Activated T-cell treated with anti-CD3 and anti-CD28 coated beads, Interleukin-2, amount 50 U/mL, for 72 hours (primary cell): Measurements from ENCODE around the gene NFIB. TPM values are rescaled to one million over a fixed set of nuclear protein-coding genes. Genes with fewer than 3 reads are reported as not detected.

ENCODE experiments used
- ATAC-seq, 2 donors: fragments of 150-1000 bp; cut with Tn5 transposase; replicated peaks in 1 of 2; 2 replicates each; pipeline ENCODE4 v1.10.0; 2021; ENCODE audit warnings: moderate library complexity in 2 of 2, mild to moderate bottlenecking in 1 of 2
- DNase-seq, 2 donors: peaks; one replicate each; pipeline ENCODE4 v3.0.0; 2021 to 2022; ENCODE audit warnings: mixed read lengths in 1 of 2
- H3K27ac Mint-ChIP-seq: one replicate; pipeline ENCODE4 v1.8.0; 2022; ENCODE audit warnings: mild to moderate bottlenecking, moderate library complexity, mixed read lengths
- H3K27me3 Mint-ChIP-seq: one replicate; pipeline ENCODE4 v1.8.0; 2022; ENCODE audit warnings: low read depth, mixed read lengths
- H3K36me3 Mint-ChIP-seq, 2 donors: one replicate each; pipeline ENCODE4 v1.8.0; 2022; ENCODE audit warnings: mixed read lengths in 2 of 2, mild to moderate bottlenecking in 1 of 2; ENCODE audit not compliant: insufficient read depth in 2 of 2
- H3K4me1 Mint-ChIP-seq: one replicate; pipeline ENCODE4 v1.8.0; 2022; ENCODE audit warnings: low read depth, mixed read lengths
- H3K4me3 Mint-ChIP-seq, 2 donors: one replicate each; pipeline ENCODE4 v1.8.0; 2022; ENCODE audit warnings: mild to moderate bottlenecking in 2 of 2, mixed read lengths in 2 of 2, moderate library complexity in 2 of 2
- H3K9me3 Mint-ChIP-seq, 2 donors: one replicate each; pipeline ENCODE4 v1.8.0; 2022; ENCODE audit warnings: mixed read lengths in 2 of 2
- total RNA-seq, 2 donors: library from RNA; stranded (reverse); gene quantifications; one replicate each; pipeline ENCODE4 v1.2.3, GENCODE V29; 2022

NFIB gene
- total RNA-seq, 2 donors from 2014 or later: not detected

- Mint-ChIP-seq H3K4me3 (no peak overlapping the region), H3K27me3 (peaks cover 62% of the 10 kb centered on the region), H3K4me1 (no peaks in the 10 kb centered on the region), H3K36me3 (no peaks in the 10 kb centered on the region), H3K9me3 (no peaks in the 10 kb centered on the region), H3K27ac (no peak overlapping the region)
- ATAC-seq (no peak), DNase-seq (no peak)
These were observed 11.5 kb downstream of the NFIB start for GRCh38 chr9:14302405-14302804.

DNA sequence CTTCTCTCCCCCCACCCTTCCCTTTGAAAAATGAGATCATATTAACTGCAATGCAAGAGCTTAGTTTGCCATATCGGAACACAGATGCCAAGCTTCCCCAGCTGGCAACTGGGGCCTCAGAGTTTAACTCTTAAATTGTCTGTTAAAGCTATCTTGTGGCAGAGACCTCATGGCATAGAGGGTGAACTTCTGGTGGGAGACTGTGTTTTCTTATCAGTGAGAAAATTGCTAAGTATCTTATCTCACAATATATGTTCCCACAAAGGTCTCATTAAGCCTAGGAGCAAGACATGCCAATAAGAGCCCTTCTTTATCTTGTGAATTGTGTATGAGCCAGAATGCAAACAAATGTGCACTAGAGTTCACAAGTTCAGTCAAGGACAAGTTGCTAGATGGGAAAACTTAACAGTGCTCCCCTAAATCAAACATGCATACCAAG lies 12.3 kb downstream of the NFIB start:
- no peaks in the 10 kb centered on the region for H3K36me3 Mint-ChIP-seq
- ATAC-seq (no peak), DNase-seq (no peak)
- H3K9me3 Mint-ChIP-seq: no peaks in the 10 kb centered on the region
- H3K27ac Mint-ChIP-seq: no peak overlapping the region
- peaks cover 64% of the 10 kb centered on the region for H3K27me3 Mint-ChIP-seq
- H3K4me3 Mint-ChIP-seq: no peak overlapping the region
- H3K4me1 Mint-ChIP-seq: no peaks in the 10 kb centered on the region

- Mint-ChIP-seq H3K27me3 (peaks cover 67% of the 10 kb centered on the region), H3K4me1 (no peaks in the 10 kb centered on the region), H3K36me3 (no peaks in the 10 kb centered on the region), H3K4me3 (no peak overlapping the region), H3K9me3 (no peaks in the 10 kb centered on the region), H3K27ac (no peak overlapping the region)
- no peak for DNase-seq
- ATAC-seq: no peak
These were observed 12.9 kb downstream of the NFIB start for GRCh38 chr9:14301006-14301405.

DNA sequence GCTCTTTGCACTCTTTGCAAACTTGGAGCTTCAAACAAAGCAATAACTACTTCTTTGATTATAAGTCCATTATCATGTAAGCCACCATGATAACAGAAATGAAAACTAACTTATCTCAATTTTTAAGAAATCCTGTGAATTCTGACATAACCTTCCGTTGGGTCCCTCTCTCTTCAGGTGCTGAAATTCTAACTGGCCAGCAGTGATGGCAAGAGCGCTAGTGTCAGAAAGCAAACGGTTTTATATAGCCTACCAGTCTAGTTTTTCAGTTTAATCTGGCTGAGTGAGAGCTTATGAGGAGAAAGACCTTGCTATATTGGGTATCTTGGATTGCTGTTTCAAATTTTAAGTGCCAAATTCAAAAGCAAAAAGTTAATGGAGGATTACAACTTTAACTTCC lies 13.4 kb downstream of the NFIB start:
- no peaks in the 10 kb centered on the region for H3K36me3 Mint-ChIP-seq
- ATAC-seq (no peak), DNase-seq (no peak)
- H3K27me3 Mint-ChIP-seq: peaks cover 67% of the 10 kb centered on the region
- no peak overlapping the region for H3K27ac Mint-ChIP-seq
- H3K4me3 Mint-ChIP-seq: no peak overlapping the region
- no peaks in the 10 kb centered on the region for H3K4me1 Mint-ChIP-seq
- no peaks in the 10 kb centered on the region for H3K9me3 Mint-ChIP-seq

DNA sequence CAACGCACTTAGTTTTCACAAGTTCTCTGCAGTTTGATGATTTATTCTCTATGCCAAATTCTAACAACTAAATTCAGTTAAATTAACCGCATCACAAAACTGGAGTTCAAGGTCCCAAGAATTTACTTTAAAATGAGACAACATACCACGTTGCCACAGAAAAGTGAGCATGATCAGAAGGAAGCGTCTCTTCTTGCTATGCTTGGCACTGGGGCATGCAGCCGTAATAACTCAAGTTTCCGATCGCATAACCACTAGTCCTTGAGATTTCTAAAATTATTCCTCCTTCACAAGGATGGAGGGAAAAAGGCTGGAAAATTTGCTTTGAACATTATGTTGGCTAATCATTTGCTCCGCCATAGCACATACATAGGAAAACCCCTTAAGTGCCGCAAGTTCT lies 13.9 kb downstream of the NFIB start:
- peaks cover 62% of the 10 kb centered on the region for H3K27me3 Mint-ChIP-seq
- no peak overlapping the region for H3K4me3 Mint-ChIP-seq
- no peak overlapping the region for H3K27ac Mint-ChIP-seq
- no peak for DNase-seq
- ATAC-seq: no peak
- no peaks in the 10 kb centered on the region for H3K4me1 Mint-ChIP-seq
- no peaks in the 10 kb centered on the region for H3K9me3 Mint-ChIP-seq
- H3K36me3 Mint-ChIP-seq: no peaks in the 10 kb centered on the region

DNA sequence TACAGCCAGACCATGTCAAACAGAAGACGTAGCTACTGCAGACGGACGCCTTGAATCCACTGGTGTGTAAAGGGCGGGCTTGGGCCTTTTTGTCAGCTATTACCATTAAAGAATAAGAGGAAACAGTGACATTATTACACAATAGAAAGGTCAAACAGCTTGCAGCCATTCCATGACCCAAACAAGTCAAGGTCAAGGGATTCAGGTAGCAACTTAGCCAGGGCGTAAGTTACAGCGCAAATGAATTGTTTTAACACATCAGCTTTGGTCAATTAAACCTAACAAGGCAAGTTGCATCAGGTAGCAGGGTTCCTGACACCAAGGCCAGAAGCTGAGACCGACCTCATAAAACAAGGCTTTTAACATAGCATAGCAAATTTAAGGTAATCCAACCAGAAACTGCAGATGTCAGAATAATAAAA lies 15.3 kb downstream of the NFIB start:
- H3K4me3 Mint-ChIP-seq: no peak overlapping the region
- ATAC-seq: no peak
- H3K4me1 Mint-ChIP-seq: no peaks in the 10 kb centered on the region
- H3K27ac Mint-ChIP-seq: no peak overlapping the region
- no peaks in the 10 kb centered on the region for H3K36me3 Mint-ChIP-seq
- peaks cover 49% of the 10 kb centered on the region for H3K27me3 Mint-ChIP-seq
- no peaks in the 10 kb centered on the region for H3K9me3 Mint-ChIP-seq
- no peak for DNase-seq

DNA sequence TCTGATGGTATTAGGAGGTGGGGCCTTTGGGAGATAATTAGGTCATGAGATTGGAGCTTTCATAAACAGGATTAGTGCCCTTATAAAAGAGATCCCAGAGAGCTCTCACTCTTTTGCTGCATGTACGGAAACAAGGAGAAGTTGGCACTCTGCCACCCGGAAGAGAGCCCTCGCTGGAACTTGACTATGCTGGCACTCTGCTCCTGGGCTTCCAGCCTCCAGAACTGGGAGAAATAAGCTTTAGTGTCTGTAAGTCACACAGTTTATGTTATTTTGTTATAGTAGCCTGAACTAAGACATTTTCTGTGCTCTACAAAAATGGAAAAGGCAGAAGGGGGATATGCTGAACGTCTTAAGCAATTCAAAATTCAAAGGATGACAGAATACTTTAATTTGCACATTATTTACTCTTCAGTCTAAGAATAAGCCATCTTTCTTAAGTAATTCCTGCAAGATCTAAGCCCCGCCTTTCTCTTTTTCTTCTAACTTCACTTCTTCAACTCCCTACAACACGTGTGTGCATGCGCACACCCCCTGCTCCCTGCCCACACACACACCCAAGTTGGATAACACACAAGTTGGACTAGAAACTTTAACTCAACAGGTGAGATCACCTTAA lies 17.3 kb downstream of the NFIB start:
- peaks cover 38% of the 10 kb centered on the region for H3K27me3 Mint-ChIP-seq
- no peaks in the 10 kb centered on the region for H3K4me1 Mint-ChIP-seq
- H3K9me3 Mint-ChIP-seq: no peaks in the 10 kb centered on the region
- no peaks in the 10 kb centered on the region for H3K36me3 Mint-ChIP-seq
- no peak for DNase-seq
- H3K27ac Mint-ChIP-seq: no peak overlapping the region
- ATAC-seq: no peak
- no peak overlapping the region for H3K4me3 Mint-ChIP-seq

GRCh38 chr9:14294659-14295058 lies 19.3 kb downstream of the NFIB start:
- Mint-ChIP-seq H3K4me1 (no peaks in the 10 kb centered on the region), H3K27ac (no peak overlapping the region), H3K36me3 (no peaks in the 10 kb centered on the region), H3K9me3 (no peaks in the 10 kb centered on the region), H3K27me3 (peaks cover 19% of the 10 kb centered on the region), H3K4me3 (no peak overlapping the region)
- DNase-seq (no peak), ATAC-seq (no peak)

- Mint-ChIP-seq H3K27ac (no peak overlapping the region), H3K27me3 (peaks cover 14% of the 10 kb centered on the region), H3K4me3 (no peak overlapping the region), H3K36me3 (no peaks in the 10 kb centered on the region), H3K9me3 (no peaks in the 10 kb centered on the region), H3K4me1 (no peaks in the 10 kb centered on the region)
- no peak for ATAC-seq
- no peak for DNase-seq
These were observed 20.1 kb downstream of the NFIB start for GRCh38 chr9:14293801-14294200.

DNA sequence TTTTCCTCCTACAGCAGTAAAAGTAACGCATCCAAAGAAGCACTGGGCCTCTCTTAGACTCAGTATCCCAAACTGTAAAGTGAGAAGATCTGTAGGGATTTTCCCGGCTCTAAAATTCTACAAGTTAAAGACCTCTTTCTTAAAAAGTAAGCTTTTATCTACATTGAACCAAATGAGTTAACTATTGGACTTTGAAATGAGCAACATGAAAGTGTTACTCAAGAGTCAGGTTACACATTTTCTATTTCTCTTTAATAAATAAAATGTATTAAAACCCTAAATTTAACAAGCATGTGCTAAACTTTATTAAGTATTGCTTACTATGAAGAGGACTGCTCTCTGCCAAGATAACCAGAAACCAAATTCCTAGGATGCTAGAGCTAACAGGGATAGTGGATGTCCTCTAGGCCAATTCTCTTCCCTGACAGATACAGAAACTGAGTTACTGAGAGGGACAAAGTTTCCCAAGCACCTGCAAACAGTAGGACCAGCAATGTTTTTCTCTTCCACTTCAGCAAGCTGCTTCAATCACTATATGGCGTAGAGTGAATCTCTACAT lies 21.7 kb downstream of the NFIB start:
- DNase-seq (no peak), ATAC-seq (no peak)
- H3K27ac Mint-ChIP-seq: no peak overlapping the region
- peaks cover 15% of the 10 kb centered on the region for H3K27me3 Mint-ChIP-seq
- no peaks in the 10 kb centered on the region for H3K36me3 Mint-ChIP-seq
- no peaks in the 10 kb centered on the region for H3K4me1 Mint-ChIP-seq
- H3K9me3 Mint-ChIP-seq: no peaks in the 10 kb centered on the region
- no peak overlapping the region for H3K4me3 Mint-ChIP-seq

DNA sequence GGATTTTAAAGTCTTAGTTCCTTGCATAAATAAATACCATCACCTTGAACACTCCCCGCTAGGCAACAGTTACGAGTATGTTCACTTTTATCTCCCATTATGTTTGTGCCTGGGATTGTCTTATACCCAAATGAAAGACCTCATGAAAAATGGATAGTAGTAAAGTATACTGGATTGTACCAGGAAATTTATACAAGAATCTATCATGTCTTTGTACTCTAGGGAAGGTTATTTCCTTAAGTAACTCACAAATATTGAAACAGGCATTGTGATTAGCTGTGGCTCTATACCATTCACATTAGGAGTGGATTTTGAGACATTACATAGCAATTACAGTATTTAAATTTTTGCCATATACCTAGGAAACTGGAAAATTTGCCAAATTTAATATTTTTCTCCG lies 24.0 kb downstream of the NFIB start:
- no peak for DNase-seq
- no peak for ATAC-seq
- peaks cover 0 to 2% of the 10 kb centered on the region in 2 donors for H3K36me3 Mint-ChIP-seq
- no peak overlapping the region for H3K27ac Mint-ChIP-seq
- no peak overlapping the region for H3K4me3 Mint-ChIP-seq
- no peaks in the 10 kb centered on the region for H3K9me3 Mint-ChIP-seq
- H3K4me1 Mint-ChIP-seq: no peaks in the 10 kb centered on the region
- H3K27me3 Mint-ChIP-seq: peaks cover 16% of the 10 kb centered on the region

DNA sequence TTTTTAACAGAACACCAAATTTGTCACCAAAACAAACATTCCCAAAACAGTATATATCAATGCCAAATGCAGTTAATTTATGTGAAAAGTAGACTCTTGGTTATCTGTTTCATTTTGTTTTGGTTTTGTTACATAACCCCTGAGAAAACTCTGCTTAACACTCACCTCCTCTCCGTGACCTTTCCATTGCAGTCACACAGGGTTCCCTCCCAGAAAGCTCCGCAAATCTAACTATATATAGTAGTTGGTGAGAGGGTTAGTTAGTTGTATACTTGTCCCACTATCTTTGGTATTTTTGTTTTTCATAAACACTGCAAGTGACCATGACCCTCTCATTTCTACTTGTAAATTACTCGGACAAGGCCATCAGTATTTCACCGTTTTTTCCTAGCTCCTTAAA lies 25.5 kb downstream of the NFIB start:
- Mint-ChIP-seq H3K27ac (no peak overlapping the region), H3K4me1 (no peaks in the 10 kb centered on the region), H3K36me3 (peaks cover 0 to 2% of the 10 kb centered on the region in 2 donors), H3K9me3 (no peaks in the 10 kb centered on the region), H3K27me3 (peaks cover 16% of the 10 kb centered on the region), H3K4me3 (no peak overlapping the region)
- ATAC-seq: no peak
- DNase-seq: no peak

DNA sequence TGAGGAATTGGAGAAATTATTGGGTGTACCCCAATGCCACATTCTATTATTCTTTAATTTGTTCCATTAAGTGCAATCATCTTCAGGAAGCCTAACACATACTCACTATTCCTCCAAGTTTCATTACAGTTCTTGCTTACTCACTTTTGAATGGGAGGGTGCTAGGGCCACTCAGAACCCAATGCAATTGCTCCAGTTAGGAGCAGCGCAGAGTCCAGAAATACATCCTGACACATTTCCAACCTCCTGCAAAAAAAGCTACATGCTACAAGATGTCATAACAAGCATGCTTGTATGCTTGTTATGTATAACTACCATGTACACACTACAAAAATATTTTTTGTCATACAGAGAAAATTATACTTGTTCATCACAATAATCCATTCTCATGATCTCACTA lies 27.8 kb downstream of the NFIB start:
- H3K27me3 Mint-ChIP-seq: peaks cover 22% of the 10 kb centered on the region
- no peaks in the 10 kb centered on the region for H3K9me3 Mint-ChIP-seq
- no peaks in the 10 kb centered on the region for H3K4me1 Mint-ChIP-seq
- peaks cover 0 to 2% of the 10 kb centered on the region in 2 donors for H3K36me3 Mint-ChIP-seq
- ATAC-seq (no peak), DNase-seq (no peak)
- H3K27ac Mint-ChIP-seq: no peak overlapping the region
- H3K4me3 Mint-ChIP-seq: no peak overlapping the region

GRCh38 chr9:14283276-14283675 lies 30.7 kb downstream of the NFIB start:
- Mint-ChIP-seq H3K36me3 (peaks cover 0 to 2% of the 10 kb centered on the region in 2 donors), H3K27me3 (peaks cover 28% of the 10 kb centered on the region), H3K4me3 (no peak overlapping the region), H3K27ac (no peak overlapping the region), H3K4me1 (no peaks in the 10 kb centered on the region), H3K9me3 (no peaks in the 10 kb centered on the region)
- ATAC-seq: no peak
- DNase-seq: no peak
